Neural cell (in vitro differentiated cells): ENCODE measurements around the gene ADAMTS4.

Source experiments
- CTCF ChIP-seq: fragments of 450-650 bp; IDR thresholded peaks from 2 replicates; pipeline ENCODE4 v1.5.1; 2014; ENCODE audit warnings: antibody characterized with exemption, mild to moderate bottlenecking, moderate library complexity; ENCODE audit not compliant: poor library complexity, severe bottlenecking
- EP300 ChIP-seq: fragments of 450-650 bp; conservative IDR thresholded peaks from 2 replicates; pipeline ENCODE4 v1.6.1; 2014; ENCODE audit warnings: antibody characterized with exemption, mild to moderate bottlenecking, moderate library complexity; ENCODE audit not compliant: poor library complexity, severe bottlenecking
- EZH2 ChIP-seq: fragments of 200-600, 300-800 bp; shearing (Covaris generic), sonication (generic); IDR thresholded peaks from 2 replicates; pipeline ENCODE4 v1.6.1; 2014; ENCODE audit warnings: antibody characterized with exemption, low read length, borderline replicate concordance, mild to moderate bottlenecking; ENCODE audit not compliant: insufficient read depth, poor library complexity, severe bottlenecking
- MXI1 ChIP-seq: fragments of 450-650 bp; conservative IDR thresholded peaks from 2 replicates; pipeline ENCODE4 v1.6.1; 2014; ENCODE audit warnings: antibody characterized with exemption, mild to moderate bottlenecking; ENCODE audit not compliant: poor library complexity, severe bottlenecking
- POLR2AphosphoS5 ChIP-seq: IDR thresholded peaks from 2 replicates; pipeline ENCODE4 v1.6.1; 2012
- RAD21 ChIP-seq: fragments of 450-650 bp; conservative IDR thresholded peaks from 2 replicates; pipeline ENCODE4 v1.6.1; 2014; ENCODE audit warnings: antibody characterized with exemption, mild to moderate bottlenecking, moderate library complexity
- REST ChIP-seq: IDR thresholded peaks from 2 replicates; pipeline ENCODE4 v1.6.1; 2012; ENCODE audit warnings: borderline replicate concordance
- SMC3 ChIP-seq: fragments of 450-650 bp; conservative IDR thresholded peaks from 2 replicates; pipeline ENCODE4 v1.6.1; 2014; ENCODE audit warnings: antibody characterized with exemption, mild to moderate bottlenecking, moderate library complexity; ENCODE audit not compliant: poor library complexity

GRCh38 chr1:161235957-161236775 lies 37.3 kb upstream of the ADAMTS4 start:
- TF ChIP-seq EP300 = no peak
- TF ChIP-seq CTCF = no peak
- TF ChIP-seq MXI1 = no peak
- no peak for TF ChIP-seq SMC3
- no peak for TF ChIP-seq POLR2AphosphoS5
- TF ChIP-seq EZH2 = no peak
- TF ChIP-seq REST = no peak
- no peak for TF ChIP-seq RAD21
